Testis (tissue), 2 donors: ENCODE measurements around the gene IL31RA.

Experiments used
- POLR2A ChIP-seq: fragments of 450-650 bp; IDR thresholded peaks from one replicate; pipeline ENCODE4 v1.6.1; 2017; ENCODE audit warnings: antibody characterized with exemption, mild to moderate bottlenecking, moderate library complexity
- TF ChIP-seq, protein P1 (sequence below), 3 experiments: fragments of 450-650 bp in 2 of 3; fragments of 200-600 bp in 1 of 3; sonication (generic) in 1 of 3; IDR thresholded peaks; one replicate each; pipeline ENCODE4 v1.5.1; 2016 to 2019; ENCODE audit warnings: antibody characterized with exemption in 3 of 3, mild to moderate bottlenecking in 2 of 3, moderate library complexity in 1 of 3

DNA sequence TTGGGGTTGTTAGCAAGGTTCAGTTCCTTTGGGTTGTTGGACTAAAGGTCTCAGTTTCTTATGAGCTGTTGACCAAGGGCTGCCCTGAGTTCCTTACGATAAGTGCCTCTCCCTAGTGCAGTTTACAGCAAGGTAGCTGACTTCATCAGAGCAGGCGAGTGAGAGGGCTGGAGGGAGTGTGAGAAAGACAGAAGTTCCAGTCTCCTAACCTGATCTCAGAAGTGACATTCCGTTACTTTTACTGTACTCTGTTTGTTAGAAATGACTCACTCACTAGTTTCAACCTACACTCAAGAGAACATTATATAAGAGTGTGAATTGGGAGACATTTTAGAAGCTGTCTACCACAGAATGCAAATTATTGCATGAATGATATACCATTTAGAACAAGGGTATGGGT is 21.2 kb upstream of the IL31RA start:
- TF ChIP-seq, protein P1, sequence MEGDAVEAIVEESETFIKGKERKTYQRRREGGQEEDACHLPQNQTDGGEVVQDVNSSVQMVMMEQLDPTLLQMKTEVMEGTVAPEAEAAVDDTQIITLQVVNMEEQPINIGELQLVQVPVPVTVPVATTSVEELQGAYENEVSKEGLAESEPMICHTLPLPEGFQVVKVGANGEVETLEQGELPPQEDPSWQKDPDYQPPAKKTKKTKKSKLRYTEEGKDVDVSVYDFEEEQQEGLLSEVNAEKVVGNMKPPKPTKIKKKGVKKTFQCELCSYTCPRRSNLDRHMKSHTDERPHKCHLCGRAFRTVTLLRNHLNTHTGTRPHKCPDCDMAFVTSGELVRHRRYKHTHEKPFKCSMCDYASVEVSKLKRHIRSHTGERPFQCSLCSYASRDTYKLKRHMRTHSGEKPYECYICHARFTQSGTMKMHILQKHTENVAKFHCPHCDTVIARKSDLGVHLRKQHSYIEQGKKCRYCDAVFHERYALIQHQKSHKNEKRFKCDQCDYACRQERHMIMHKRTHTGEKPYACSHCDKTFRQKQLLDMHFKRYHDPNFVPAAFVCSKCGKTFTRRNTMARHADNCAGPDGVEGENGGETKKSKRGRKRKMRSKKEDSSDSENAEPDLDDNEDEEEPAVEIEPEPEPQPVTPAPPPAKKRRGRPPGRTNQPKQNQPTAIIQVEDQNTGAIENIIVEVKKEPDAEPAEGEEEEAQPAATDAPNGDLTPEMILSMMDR (IDR thresholded peaks at IDR 0.05) = no peak
- TF ChIP-seq POLR2A = no peak
